Renal pelvis (tissue), 4 donors: ENCODE data around the gene ACP6. TPM values are rescaled to one million over a fixed set of nuclear protein-coding genes. Genes with fewer than 3 reads are reported as not detected.

ENCODE experiments used
- DNase-seq: peaks from one replicate; pipeline ENCODE4 v3.0.0-alpha.2; 2013
- polyA plus RNA-seq, 3 donors: library from polyadenylated mRNA; unstranded; fragments of 120-200 nt; gene quantifications; one replicate each; pipeline ENCODE4 v1.2.1, GENCODE V29; 2013; ENCODE audit not compliant: insufficient read length in 3 of 3

ACP6 gene
- polyA plus RNA-seq, 3 donors, result 27.6 to 45.1 (median 41.0) TPM

- no peak for DNase-seq
Observed at GRCh38 chr1:147665521-147665920, 4.8 kb downstream of the ACP6 start.

GRCh38 chr1:147664206-147664605, 6.1 kb downstream of the ACP6 start:
- DNase-seq, result no peak

GRCh38 chr1:147654511-147654910, 15.8 kb downstream of the ACP6 start:
- DNase-seq, result no peak

- no peak for DNase-seq
Observed at GRCh38 chr1:147652306-147652705, 18.0 kb downstream of the ACP6 start.

- DNase-seq, result peak; percentile 57
Observed at GRCh38 chr1:147651466-147651865, 18.9 kb downstream of the ACP6 start.

GRCh38 chr1:147648933-147649332, 21.4 kb downstream of the ACP6 start:
- DNase-seq, result no peak

- DNase-seq, result no peak
Observed at GRCh38 chr1:147647796-147648633, 22.3 kb downstream of the ACP6 start.

GRCh38 chr1:147643974-147644373, 26.4 kb downstream of the ACP6 start:
- DNase-seq, result no peak

- DNase-seq, result peak; percentile 41
Observed at GRCh38 chr1:147641695-147642592, 28.4 kb downstream of the ACP6 start.

GRCh38 chr1:147641291-147641690, 29.0 kb downstream of the ACP6 start:
- no peak for DNase-seq

- peak; percentile 70 for DNase-seq
Observed at GRCh38 chr1:147640553-147641165, 29.7 kb downstream of the ACP6 start.

- DNase-seq, result no peak
Observed at GRCh38 chr1:147636314-147636713, 34.0 kb downstream of the ACP6 start.

- DNase-seq, result no peak
Observed at GRCh38 chr1:147635342-147635741, 35.0 kb downstream of the ACP6 start.

- DNase-seq, result no peak
Observed at GRCh38 chr1:147634645-147635044, 35.7 kb downstream of the ACP6 start.

- no peak for DNase-seq
Observed at GRCh38 chr1:147633759-147634158, 36.6 kb downstream of the ACP6 start.

GRCh38 chr1:147631839-147632238, 38.5 kb downstream of the ACP6 start:
- no peak for DNase-seq

- DNase-seq, result no peak
Observed at GRCh38 chr1:147630447-147630846, 39.9 kb downstream of the ACP6 start.

GRCh38 chr1:147630022-147630421, 40.3 kb downstream of the ACP6 start:
- DNase-seq, result no peak

GRCh38 chr1:147628441-147628840, 41.9 kb downstream of the ACP6 start:
- no peak for DNase-seq

GRCh38 chr1:147627435-147628110, 42.8 kb downstream of the ACP6 start:
- DNase-seq, result no peak

- no peak for DNase-seq
Observed at GRCh38 chr1:147626739-147627138, 43.6 kb downstream of the ACP6 start.

- no peak for DNase-seq
Observed at GRCh38 chr1:147626291-147626690, 44.0 kb downstream of the ACP6 start.
